ENCODE results near the gene APLN.

APLN gene

DNA sequence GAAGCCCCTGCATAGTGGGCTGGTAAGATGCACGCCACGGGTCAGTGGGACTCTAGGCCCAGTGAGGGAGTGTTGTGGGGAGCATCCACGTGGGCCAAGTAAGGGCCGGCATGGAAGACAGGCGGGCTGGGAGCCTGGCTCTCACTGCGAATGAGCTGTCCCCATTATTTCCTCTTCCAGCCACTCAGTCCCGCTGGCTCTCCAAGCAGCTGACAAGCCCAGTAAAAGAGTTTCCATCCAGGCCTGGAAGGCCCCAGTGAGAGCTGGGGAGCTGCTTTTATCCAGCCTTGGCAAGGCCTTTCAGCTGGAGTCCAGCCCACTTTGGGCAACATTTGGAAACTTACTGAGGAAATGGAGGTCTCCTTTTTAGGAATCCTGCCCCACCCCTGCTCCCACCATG lies 24.9 kb downstream of the APLN start:
- no peak overlapping the region for H3K4me3 ChIP-seq (ENCODE audit: low read depth, low read length)
- TF ChIP-seq, protein P1, sequence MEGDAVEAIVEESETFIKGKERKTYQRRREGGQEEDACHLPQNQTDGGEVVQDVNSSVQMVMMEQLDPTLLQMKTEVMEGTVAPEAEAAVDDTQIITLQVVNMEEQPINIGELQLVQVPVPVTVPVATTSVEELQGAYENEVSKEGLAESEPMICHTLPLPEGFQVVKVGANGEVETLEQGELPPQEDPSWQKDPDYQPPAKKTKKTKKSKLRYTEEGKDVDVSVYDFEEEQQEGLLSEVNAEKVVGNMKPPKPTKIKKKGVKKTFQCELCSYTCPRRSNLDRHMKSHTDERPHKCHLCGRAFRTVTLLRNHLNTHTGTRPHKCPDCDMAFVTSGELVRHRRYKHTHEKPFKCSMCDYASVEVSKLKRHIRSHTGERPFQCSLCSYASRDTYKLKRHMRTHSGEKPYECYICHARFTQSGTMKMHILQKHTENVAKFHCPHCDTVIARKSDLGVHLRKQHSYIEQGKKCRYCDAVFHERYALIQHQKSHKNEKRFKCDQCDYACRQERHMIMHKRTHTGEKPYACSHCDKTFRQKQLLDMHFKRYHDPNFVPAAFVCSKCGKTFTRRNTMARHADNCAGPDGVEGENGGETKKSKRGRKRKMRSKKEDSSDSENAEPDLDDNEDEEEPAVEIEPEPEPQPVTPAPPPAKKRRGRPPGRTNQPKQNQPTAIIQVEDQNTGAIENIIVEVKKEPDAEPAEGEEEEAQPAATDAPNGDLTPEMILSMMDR (IDR thresholded peaks at IDR 0.05; ENCODE audit: borderline replicate concordance, insufficient read depth, low read depth, low read length), result no peak

DNA sequence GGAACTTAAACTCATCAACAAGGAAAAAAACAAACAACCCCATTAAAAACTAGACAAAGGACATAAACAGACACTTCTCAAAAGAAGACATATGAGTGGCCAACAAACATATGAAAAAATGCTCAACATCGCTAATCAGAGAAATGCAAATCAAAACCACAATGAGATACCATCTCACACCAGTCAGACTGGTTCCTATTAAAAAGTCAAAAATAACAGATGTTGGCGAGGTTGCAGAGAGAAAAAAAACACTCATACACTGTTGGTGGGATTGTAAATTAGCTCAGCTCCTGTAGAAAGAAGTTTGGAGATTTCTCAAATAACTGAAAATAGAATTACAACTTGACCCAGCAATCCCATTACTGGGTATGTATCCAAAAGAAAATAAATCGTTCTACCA lies 28.7 kb downstream of the APLN start:
- no peak overlapping the region for H3K4me3 ChIP-seq (ENCODE audit: low read depth, low read length)
- TF ChIP-seq, protein P1 (IDR thresholded peaks at IDR 0.05; ENCODE audit: borderline replicate concordance, insufficient read depth, low read depth, low read length), result no peak

DNA sequence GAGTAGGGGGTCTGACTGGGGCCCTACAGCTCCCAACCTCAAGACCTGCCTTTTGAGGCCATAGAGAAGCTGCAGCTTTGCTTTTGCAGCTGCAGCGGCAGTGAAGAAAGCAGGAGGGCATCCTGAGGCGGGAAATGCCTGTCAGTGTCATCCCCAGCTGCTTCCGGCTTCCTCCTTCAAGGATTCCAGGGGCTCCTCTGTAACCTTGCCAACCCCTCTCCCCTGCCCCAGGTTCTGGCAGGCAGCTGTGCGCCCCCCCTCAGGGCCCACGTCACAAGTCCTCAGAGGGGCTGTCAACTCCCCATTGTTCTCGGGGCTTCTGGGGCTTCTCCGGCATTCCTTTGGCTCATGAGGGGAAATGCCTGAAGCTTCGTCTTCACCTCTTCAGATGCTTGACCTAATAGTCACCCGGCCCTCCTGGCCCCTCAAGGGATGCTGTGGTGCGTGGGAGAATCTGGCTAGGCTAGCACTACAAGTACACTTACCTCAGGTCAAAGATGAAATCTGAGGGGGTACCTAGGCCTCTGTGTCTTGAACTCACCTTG lies 31.9 kb downstream of the APLN start:
- TF ChIP-seq, protein P1 (IDR thresholded peaks at IDR 0.05; ENCODE audit: borderline replicate concordance, insufficient read depth, low read depth, low read length), result no peak
- no peak overlapping the region for H3K4me3 ChIP-seq (ENCODE audit: low read depth, low read length)

DNA sequence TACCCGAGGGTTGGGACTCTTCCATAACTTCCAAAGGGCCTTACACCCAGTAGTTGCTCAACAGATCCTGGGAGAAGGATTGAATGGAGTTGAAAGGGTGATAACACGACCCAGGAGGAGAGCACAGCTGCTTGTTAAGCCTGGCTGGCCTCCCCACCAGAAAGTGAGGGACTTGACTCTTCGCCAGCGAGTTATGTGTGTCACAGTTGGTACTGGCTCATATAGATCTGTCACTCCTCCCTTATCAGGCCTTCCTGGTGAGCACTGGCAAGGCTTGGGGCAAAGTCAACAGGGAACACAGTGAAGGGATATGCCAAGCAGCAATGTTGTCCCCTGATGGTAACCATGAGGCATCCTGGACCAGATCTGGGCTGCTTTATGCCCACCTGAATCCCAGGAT lies 35.8 kb downstream of the APLN start:
- H3K4me3 ChIP-seq (ENCODE audit: low read depth, low read length), result no peak overlapping the region
- TF ChIP-seq, protein P1 (IDR thresholded peaks at IDR 0.05; ENCODE audit: borderline replicate concordance, insufficient read depth, low read depth, low read length), result no peak

DNA sequence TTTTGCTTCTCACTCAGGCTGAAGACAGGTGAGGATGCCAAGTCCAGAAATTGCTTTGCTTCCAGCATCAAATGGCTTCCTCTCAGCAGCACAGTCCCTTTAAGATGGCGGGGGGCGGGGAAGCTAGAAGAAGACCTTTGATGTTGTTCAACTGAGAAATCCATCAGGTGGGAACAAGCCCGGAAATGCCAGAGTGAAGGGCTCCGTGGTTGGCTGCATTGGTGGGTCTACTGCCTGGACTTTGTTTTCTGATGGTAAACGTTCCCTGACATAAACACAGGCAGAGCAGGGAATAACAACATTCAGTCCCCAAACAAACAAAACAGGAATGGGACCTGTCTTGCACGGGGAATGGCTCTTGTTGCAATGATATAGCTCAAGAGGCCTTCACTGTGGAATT lies 37.3 kb downstream of the APLN start:
- TF ChIP-seq, protein P1 (IDR thresholded peaks at IDR 0.05; ENCODE audit: borderline replicate concordance, insufficient read depth, low read depth, low read length), result no peak
- no peak overlapping the region for H3K4me3 ChIP-seq (ENCODE audit: low read depth, low read length)

DNA sequence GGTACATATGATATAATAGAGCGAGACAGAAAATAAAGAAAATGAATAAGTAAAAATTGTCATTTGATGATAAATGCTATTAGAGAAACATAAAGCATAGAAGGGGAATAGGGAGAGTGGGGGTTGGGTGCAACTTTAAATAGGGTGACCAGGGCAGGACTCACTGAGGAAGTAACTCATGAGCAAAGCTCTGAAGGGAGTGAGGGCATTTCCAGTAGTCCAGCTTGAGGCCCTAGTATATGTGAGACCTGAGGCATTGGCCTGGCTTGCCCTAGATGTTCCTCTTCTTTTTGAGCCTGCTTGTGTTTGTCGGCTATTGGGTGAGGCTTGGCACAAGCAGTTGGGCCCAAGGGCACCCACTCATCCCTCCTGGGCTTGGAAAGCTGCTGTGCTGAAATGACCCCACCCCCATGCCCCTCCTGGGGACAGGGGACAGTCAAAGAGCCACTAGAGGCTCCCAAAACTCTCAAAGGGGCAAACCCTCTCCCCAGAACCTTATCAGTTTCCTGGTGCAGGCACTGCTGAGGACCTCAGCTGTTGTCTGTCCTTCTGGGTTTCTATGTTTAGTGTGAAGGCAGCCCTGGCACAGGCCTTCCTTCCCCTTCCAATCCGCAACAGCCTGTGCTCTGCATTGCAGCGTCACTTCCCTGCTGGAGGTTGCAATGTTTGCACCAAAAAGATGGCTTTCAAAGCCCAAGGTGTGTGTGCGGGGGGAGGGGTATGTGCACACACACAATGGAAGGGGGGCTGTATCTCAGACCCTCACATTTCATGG lies 40.1 kb downstream of the APLN start:
- TF ChIP-seq, protein P1 (IDR thresholded peaks at IDR 0.05; ENCODE audit: borderline replicate concordance, insufficient read depth, low read depth, low read length), result no peak
- no peak overlapping the region for H3K4me3 ChIP-seq (ENCODE audit: low read depth, low read length)

DNA sequence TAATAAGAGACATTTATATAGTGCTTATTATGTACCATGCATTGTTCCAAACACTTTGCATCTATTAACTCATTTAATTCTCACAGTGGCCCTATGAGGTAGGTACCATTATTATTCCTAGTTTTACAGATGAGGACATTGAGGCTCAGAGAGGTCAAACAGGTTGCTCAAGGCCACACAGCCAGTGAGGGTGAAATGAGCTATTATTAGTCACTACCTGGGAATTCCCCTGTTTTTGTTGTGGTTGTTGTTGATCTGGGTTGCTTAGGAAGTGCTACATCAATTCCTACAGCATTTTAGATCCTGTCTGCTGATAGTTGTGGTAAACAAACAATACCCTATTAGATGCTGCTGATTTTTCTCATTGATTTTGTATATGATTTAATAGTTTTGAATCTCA lies 41.2 kb downstream of the APLN start:
- H3K4me3 ChIP-seq (ENCODE audit: low read depth, low read length), result no peak overlapping the region
- TF ChIP-seq, protein P1 (IDR thresholded peaks at IDR 0.05; ENCODE audit: borderline replicate concordance, insufficient read depth, low read depth, low read length), result no peak

Measured in GM12875 (cell line).